K562 (cell line): ENCODE measurements around the gene SMAD3. TPM values are rescaled to one million over a fixed set of nuclear protein-coding genes. Genes with fewer than 3 reads are reported as not detected.

Experiments used
- GMEB1 ChIP-seq: fragments of 250-450 bp; sonication (Bioruptor Pico); IDR thresholded peaks from 2 replicates; pipeline ENCODE4 v1.4.0; 2020; ENCODE audit warnings: mild to moderate bottlenecking
- HMBOX1 ChIP-seq: sonication (generic); IDR thresholded peaks from 2 replicates; pipeline ENCODE4 v1.6.1; 2016
- ILK ChIP-seq: fragments of 450-650 bp; IDR thresholded peaks from 2 replicates; pipeline ENCODE4 v1.6.1; 2016; ENCODE audit warnings: missing genetic modification characterization, low read depth, mild to moderate bottlenecking, missing compliant biosample characterization, moderate library complexity, borderline replicate concordance
- MXD1 ChIP-seq: fragments of 250-450 bp; sonication (Bioruptor Pico); IDR thresholded peaks from 2 replicates; pipeline ENCODE4 v1.8.0; 2021; ENCODE audit warnings: borderline replicate concordance, mild to moderate bottlenecking, moderate library complexity; ENCODE audit not compliant: poor library complexity, severe bottlenecking
- NKRF ChIP-seq: fragments of 450-650 bp; IDR thresholded peaks from 2 replicates; pipeline ENCODE4 v1.6.1; 2016; ENCODE audit warnings: borderline replicate concordance
- PTTG1 ChIP-seq: fragments of 450-650 bp; IDR thresholded peaks from 2 replicates; pipeline ENCODE4 v1.6.1; 2016; ENCODE audit warnings: low read depth, mild to moderate bottlenecking, missing genetic modification characterization, missing compliant biosample characterization
- SIX5 ChIP-seq, 2 experiments: IDR thresholded peaks; 2 replicates each; pipeline ENCODE4 v1.6.1; 2011; ENCODE audit warnings: low read length in 2 of 2, borderline replicate concordance in 1 of 2, low read depth in 1 of 2, mild to moderate bottlenecking in 1 of 2, moderate library complexity in 1 of 2; ENCODE audit not compliant: insufficient read depth in 1 of 2
- SNRNP70 ChIP-seq: fragments of 200-400 bp; formaldehyde crosslinking; optimal IDR thresholded peaks from 2 replicates; pipeline ENCODE3; 2017; ENCODE audit warnings: low read depth, low read length
- YBX1 ChIP-seq: fragments of 450-650 bp; IDR thresholded peaks from 2 replicates; pipeline ENCODE4 v1.7.1; 2016; ENCODE audit warnings: mild to moderate bottlenecking
- ZBTB40 ChIP-seq, 2 experiments: fragments of 450-650 bp in 1 of 2; sonication (generic) in 1 of 2; formaldehyde crosslinking in 1 of 2; IDR thresholded peaks; 2 replicates each; pipeline versions ENCODE4 v1.7.1 to v1.9.0; 2016 to 2022; ENCODE audit warnings: inconsistent platforms in 1 of 2, mild to moderate bottlenecking in 1 of 2, missing genetic modification reagents in 1 of 2
- ZNF436 ChIP-seq: fragments of 250-450, 450-650 bp; sonication (Bioruptor Pico); formaldehyde crosslinking; IDR thresholded peaks from 2 replicates; pipeline ENCODE4 v1.7.0; 2020; ENCODE audit warnings: mild to moderate bottlenecking
- ZNF584 ChIP-seq: fragments of 200-800 bp; sonication (Bioruptor generic); IDR thresholded peaks from 2 replicates; pipeline ENCODE4 v1.6.1; 2016; ENCODE audit warnings: low read depth, mild to moderate bottlenecking, missing genetic modification characterization, missing compliant biosample characterization
- polyA plus RNA-seq, 8 experiments: library from polyadenylated mRNA; depleted of rRNA in 4 of 8; stranded (reverse) in 5 of 8; unstranded in 3 of 8; fragments of >200 nt; fragmentation: Nextera tagmentation in 2 of 8; fragmentation: Illumina TruSeq in 1 of 8; extraction: Ambion mirVana in 2 of 8; extraction: Trizol in 1 of 8; gene quantifications; 2 replicates each; pipeline versions ENCODE4 v1.2.1 to v1.2.3, GENCODE V29; 2011 to 2014; ENCODE audit warnings: inconsistent platforms in 1 of 8, missing spikeins in 1 of 8
- total RNA-seq, 7 experiments: library from RNA; depleted of rRNA in 6 of 7; stranded (reverse); fragments of >200 nt in 6 of 7; fragmentation: Illumina TruSeq in 2 of 7; extraction: Trizol in 2 of 7; gene quantifications; 2 replicates each; pipeline versions ENCODE4 v1.2.1 to v1.2.3, GENCODE V29; 2011 to 2021; ENCODE audit warnings: low replicate concordance in 1 of 7

The SMAD3 gene
- total and polyA plus RNA-seq, 9 of the 15 experiments (the other 6 are each of a cell fraction or from before 2014, with no cell fraction given): 4.3 to 39.2 (median 11.1) TPM

GRCh38 chr15:67082007-67082536 lies 16.7 kb downstream of the SMAD3 start (continued):
- TF ChIP-seq ZBTB40 (IDR thresholded peaks at IDR 0.05) (no peak), ZBTB40 (CRISPR knock-in tag; IDR thresholded peaks at IDR 0.05) (no peak), NKRF (no peak), MXD1 (CRISPR knock-in tag) (no peak), PTTG1 (tag) (no peak), SNRNP70 (no peak), GMEB1 (CRISPR knock-in tag) (no peak), ILK (tag) (no peak), SIX5 (IDR thresholded peaks at IDR 0.05; ENCODE audit: borderline replicate concordance in 1 of 2, insufficient read depth in 1 of 2, low read depth in 1 of 2, low read length in 2 of 2) (no peak), ZNF584 (CRISPR knock-in tag) (no peak), ZNF436 (CRISPR knock-in tag) (no peak), HMBOX1 (0 out of 2 replicates have a peak, but pooled peaks have one; percentile 23), YBX1 (no peak)
